HG03060 (cell line): Measurements from ENCODE around the gene AMN.
A peak's percentile ranks its signal among the peaks of the same experiment; 100 is the strongest.

ENCODE experiments used
- ATAC-seq: cut with Tn5 transposase; IDR thresholded peaks from one replicate; pipeline ENCODE4 v1.9.1; 2021; ENCODE audit warnings: low read depth, moderate number of reproducible peaks; ENCODE audit not compliant: unreplicated experiment

The AMN gene

GRCh38 chr14:102898776-102899515, 23.5 kb upstream of the AMN start:
- ATAC-seq: no peak

GRCh38 chr14:102899516-102899900, 23.0 kb upstream of the AMN start:
- no peak for ATAC-seq

- ATAC-seq: peak; percentile 22
Observed at GRCh38 chr14:102900631-102901571, 21.6 kb upstream of the AMN start.

- ATAC-seq: peak; percentile 45
Observed at GRCh38 chr14:102901633-102902032, 20.8 kb upstream of the AMN start.

DNA sequence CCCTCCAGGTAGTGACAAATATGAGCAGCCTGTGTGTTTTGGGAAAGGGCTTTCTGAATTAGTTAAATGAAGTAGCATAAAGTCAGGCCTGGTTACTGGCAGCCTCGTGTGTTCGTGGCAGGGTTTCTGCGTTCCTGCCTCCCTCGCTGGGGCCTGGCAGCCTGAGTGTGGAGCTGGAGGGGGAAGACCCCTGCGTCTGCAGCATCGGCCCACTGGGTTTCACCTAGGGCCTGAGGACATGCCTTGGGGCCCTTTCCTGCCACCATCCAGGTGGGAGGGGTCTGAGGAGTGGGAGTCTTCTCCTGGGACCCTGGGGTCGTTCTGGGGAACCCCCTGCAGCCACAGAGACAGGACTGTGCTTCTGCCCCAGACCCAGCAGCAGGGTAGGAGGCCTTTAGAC, 20.4 kb upstream of the AMN start:
- ATAC-seq: no peak

DNA sequence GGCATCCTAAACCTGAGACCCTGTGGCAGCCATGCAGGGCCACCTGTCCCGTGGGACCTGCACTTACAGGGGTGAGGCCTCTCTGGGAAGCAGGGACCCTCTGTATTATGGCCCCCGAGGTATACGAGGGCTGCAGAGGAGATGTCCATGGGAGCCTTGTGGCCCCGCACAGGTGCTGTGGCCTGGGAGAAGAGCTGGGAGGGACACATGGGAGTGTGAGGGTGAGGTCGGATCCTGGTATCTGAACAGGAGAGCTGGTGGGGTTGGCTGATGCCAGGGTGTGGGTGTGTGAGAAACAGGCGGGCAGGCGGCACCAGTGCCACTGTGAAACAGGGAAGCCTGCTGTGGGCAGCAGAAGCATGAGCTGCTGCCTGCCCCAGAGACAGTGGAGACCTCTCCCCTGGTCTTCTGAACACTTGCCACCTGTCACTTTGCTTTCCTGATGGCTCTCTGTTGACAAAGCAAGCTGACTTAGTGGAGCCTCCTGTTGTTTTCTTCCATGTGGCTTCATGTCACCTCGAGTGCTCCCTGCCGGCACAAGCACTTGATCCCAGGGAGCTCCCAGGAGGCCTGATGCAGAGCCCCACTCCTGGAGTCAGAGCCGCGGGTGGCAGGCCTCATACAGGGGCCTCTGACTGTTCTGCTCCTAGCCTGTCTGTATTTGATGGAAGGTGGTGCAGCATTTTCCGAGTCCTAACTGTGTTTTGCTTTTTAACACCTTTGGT, 19.8 kb upstream of the AMN start:
- no peak for ATAC-seq

- ATAC-seq: no peak
Observed at GRCh38 chr14:102903248-102903888, 19.1 kb upstream of the AMN start.

GRCh38 chr14:102903889-102904512, 18.5 kb upstream of the AMN start:
- ATAC-seq: no peak

DNA sequence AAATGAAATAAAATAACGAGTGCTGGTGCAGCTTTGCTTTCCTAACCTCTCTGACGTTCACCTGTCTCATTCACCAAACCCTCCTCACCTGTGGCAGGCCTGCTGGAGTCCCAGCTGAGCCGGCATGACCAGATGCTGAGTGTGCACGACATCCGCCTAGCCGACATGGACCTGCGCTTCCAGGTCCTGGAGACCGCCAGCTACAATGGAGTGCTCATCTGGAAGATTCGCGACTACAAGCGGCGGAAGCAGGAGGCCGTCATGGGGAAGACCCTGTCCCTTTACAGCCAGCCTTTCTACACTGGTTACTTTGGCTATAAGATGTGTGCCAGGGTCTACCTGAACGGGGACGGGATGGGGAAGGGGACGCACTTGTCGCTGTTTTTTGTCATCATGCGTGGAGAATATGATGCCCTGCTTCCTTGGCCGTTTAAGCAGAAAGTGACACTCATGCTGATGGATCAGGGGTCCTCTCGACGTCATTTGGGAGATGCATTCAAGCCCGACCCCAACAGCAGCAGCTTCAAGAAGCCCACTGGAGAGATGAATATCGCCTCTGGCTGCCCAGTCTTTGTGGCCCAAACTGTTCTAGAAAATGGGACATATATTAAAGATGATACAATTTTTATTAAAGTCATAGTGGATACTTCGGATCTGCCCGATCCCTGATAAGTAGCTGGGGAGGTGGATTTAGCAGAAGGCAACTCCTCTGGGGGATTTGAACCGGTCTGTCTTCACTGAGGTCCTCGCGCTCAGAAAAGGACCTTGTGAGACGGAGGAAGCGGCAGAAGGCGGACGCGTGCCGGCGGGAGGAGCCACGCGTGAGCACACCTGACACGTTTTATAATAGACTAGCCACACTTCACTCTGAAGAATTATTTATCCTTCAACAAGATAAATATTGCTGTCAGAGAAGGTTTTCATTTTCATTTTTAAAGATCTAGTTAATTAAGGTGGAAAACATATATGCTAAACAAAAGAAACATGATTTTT, 17.1 kb upstream of the AMN start:
- no peak for ATAC-seq

DNA sequence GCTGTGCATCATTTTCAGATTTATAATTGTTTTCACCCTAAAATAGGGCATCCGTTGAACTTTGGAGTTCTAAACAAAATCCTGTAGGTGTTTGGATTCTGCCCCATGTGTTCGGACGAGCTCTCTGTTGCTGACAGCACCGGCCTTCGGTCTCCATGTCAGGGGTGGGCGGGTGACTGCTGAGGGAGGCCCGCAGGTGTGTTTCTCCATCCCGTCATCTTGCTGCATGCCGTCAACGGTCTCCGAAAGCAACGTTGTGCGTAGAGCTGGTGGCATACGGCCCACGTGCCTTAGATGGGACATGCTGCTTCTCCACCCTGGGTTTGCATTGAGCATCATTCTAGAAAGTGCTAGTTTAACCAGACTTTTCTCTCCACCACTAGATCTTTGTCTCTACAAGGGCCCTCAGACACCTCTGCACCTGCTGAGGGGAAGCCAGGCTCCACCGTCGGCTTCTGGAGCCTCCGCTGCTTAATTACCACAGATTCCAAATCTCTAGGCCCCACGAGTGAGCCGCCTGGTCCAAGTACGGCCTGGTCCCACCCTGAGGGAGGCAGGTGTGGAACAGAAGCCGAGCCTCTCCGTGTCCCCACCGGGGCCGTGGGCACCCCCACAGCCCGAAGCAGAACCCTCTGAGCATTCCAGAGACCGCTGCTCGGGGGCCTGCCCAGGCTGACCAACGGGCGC, 15.7 kb upstream of the AMN start:
- no peak for ATAC-seq

DNA sequence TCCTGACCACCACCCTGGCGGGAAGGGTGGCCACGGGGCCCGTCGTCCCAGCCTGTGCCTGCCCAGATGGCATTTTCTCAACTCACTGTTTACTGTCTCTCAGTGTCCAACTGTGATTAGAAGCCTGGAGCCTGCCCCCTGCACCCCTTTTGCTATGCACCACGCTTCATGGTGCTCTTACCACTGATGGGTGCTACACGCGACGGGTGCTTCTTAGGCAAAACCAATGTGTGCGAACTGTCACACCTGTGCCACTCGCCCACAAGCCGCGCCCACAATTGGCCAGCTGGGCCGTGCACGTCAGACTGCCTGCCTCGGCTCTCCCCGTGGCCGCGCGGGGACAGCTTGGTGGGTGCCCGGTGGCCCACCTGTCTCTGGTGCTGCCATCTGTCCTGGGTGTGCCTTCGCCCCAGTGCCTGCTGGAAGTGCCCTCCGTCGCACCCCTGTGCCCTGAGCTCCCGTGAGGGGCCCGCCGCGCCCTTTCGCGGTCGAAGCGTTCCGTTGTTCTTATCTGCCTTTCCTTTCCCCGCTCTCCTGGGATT, 15.1 kb upstream of the AMN start:
- ATAC-seq: no peak

GRCh38 chr14:102907980-102908730, 14.3 kb upstream of the AMN start:
- no peak for ATAC-seq

DNA sequence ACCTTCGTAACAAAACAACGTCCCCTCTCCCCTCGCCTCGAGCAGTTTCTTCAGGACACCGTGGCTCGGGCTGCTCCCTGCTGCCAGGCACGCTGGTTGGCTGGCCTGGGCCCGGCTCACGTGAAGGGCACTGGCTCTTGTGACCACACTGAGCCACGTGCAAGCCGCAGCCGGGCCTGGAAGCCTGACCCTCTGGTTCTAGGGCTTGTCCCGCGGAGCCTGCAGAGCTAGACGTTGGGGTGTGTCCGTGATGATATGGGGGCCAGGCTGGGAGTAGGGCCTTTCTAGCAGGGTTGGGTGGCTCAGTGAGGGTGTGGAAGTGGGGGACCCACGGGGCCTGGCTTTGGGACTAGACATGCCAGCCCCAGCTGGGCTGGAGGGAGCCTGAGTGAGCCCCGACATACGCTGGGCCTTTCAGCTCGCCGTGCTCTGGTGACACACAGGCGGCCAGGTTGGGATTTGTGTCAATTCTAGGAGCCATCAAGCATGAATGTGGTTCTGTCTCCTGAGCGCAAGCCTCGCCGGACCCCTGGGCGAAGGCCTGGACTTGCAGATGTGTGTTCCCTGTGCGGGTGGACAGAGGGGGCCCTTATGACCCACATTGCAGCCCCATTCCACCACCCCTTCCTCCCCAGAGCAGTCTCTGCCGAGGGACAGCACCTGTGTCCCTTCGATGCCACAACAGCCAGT, 13.6 kb upstream of the AMN start:
- no peak for ATAC-seq

DNA sequence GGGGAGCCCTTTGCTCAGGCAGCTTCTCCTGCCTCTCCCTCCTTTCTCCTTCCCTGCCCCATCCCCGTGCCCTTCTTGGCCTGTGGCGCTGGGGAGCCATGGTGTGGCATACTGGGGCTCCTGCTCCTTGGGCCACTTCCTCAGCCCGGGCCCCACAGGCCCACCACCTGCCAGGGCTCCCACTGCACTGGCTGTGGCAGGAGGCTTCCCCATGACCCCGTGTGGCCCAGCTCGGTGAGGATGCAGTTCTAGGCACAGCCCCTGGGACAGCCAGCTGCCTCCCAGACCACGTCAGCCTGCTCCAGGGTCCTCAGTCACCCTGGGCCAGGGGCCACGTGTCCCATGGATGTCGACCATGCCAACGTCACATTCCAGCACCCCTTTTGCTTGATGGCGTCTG, 13.0 kb upstream of the AMN start:
- ATAC-seq: no peak

DNA sequence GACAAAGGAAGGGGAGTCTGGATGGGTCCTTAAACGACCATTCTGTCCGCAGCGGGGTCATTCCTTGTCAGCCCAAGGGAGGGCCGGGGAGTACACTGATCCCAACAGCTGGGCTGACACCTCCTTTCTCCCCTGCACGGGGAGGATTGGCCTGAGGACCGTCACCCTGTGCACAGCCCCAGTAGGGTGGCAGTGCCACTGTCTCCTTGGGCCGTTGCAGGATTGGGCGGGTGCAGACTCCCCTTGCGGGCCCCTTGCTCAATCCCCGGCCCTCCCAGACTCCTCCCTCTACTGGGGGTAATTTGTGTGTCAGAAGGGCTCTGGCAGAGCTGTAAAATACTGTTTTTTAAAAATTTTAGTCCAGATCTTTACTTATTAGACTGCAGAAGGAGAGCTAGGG, 12.6 kb upstream of the AMN start:
- ATAC-seq: no peak

DNA sequence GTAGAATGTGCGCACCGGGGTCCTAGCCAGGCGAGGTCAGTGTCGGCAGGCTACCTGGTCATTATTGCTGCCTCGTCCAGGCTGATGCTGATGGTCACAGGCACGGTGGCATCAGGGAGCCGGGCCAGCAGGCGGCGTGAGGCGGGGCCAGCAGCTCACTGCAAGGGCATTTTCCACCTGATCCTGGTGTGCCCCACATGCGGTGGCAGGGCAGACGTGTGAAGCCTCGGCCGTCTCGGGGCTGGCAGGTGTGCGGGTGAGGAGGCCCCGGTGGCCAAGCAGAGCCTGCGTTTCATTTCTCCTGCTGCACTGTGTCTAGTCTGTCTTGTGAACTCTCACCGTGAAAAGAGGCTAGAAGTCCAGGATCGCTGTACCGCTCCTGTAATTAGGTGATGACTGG, 12.0 kb upstream of the AMN start:
- ATAC-seq: no peak

- no peak for ATAC-seq
Observed at GRCh38 chr14:102911541-102911951, 10.9 kb upstream of the AMN start.
